CD14-positive monocyte (primary cell): ENCODE measurements around the gene PRR36. TPM values are rescaled to one million over a fixed set of nuclear protein-coding genes. Genes with fewer than 3 reads are reported as not detected.

Experiments used
- DNase-seq, 3 donors: peaks; one replicate each; pipeline ENCODE4 v3.0.0-alpha.2; 2011 to 2022
- H2AFZ ChIP-seq: 2 replicates; pipeline ENCODE4 v1.6.0; 2012; ENCODE audit warnings: mild to moderate bottlenecking, low read depth, low read length, inconsistent platforms; ENCODE audit not compliant: insufficient read depth, poor library complexity, severe bottlenecking
- H3K27ac ChIP-seq, 2 donors: 1 replicate in 1 of 2; 2 replicates in 1 of 2; pipeline ENCODE4 v1.5.1; 2012 to 2013; ENCODE audit warnings: low read length in 2 of 2, control low read depth in 1 of 2, inconsistent platforms in 1 of 2, low read depth in 1 of 2, mild to moderate bottlenecking in 1 of 2
- H3K27me3 ChIP-seq, 2 donors: one replicate each; pipeline versions ENCODE4 v1.6.0 to v1.6.1; 2011 to 2013; ENCODE audit warnings: low read length in 2 of 2; ENCODE audit not compliant: control insufficient read depth in 2 of 2, insufficient read depth in 2 of 2
- H3K36me3 ChIP-seq, 2 donors: replicated peaks in 1 of 2; 1 replicate in 1 of 2; 2 replicates in 1 of 2; pipeline versions ENCODE4 v1.5.1 to v1.6.1; 2012 to 2013; ENCODE audit warnings: low read length in 2 of 2, control low read depth in 1 of 2, inconsistent platforms in 1 of 2, mild to moderate bottlenecking in 1 of 2; ENCODE audit not compliant: insufficient read depth in 2 of 2, control insufficient read depth in 1 of 2
- H3K4me1 ChIP-seq, 2 donors: 1 replicate in 1 of 2; 2 replicates in 1 of 2; pipeline versions ENCODE4 v1.5.1 to v1.6.1; 2012 to 2013; ENCODE audit warnings: low read length in 2 of 2, control low read depth in 1 of 2, inconsistent platforms in 1 of 2, mild to moderate bottlenecking in 1 of 2, moderate library complexity in 1 of 2; ENCODE audit not compliant: insufficient read depth in 2 of 2, control insufficient read depth in 1 of 2
- H3K4me2 ChIP-seq: replicated peaks from 2 replicates; pipeline ENCODE3; 2012; ENCODE audit warnings: low read length, moderate library complexity, mild to moderate bottlenecking; ENCODE audit not compliant: poor library complexity, severe bottlenecking; ENCODE audit errors: extremely low read depth
- H3K4me3 ChIP-seq, 3 experiments: fragments of 200-600 bp in 1 of 3; sonication (generic) in 1 of 3; replicated peaks in 1 of 3; 1 replicate in 2 of 3; 2 replicates in 1 of 3; pipeline ENCODE4 v1.5.1; 2011 to 2013; ENCODE audit warnings: low read length in 3 of 3, mild to moderate bottlenecking in 3 of 3, control low read depth in 2 of 3, low read depth in 2 of 3, inconsistent platforms in 1 of 3, moderate library complexity in 1 of 3
- H3K79me2 ChIP-seq: 2 replicates; pipeline ENCODE4 v1.6.0; 2012; ENCODE audit warnings: mild to moderate bottlenecking, control low read depth, inconsistent platforms, low read length, moderate library complexity; ENCODE audit not compliant: insufficient read depth
- H3K9ac ChIP-seq: 2 replicates; pipeline ENCODE4 v1.6.0; 2017; ENCODE audit warnings: low read length, mild to moderate bottlenecking; ENCODE audit not compliant: insufficient read depth, poor library complexity, severe bottlenecking
- H3K9me3 ChIP-seq, 2 donors: replicated peaks in 1 of 2; 1 replicate in 1 of 2; 2 replicates in 1 of 2; pipeline versions ENCODE4 v1.5.1 to v1.6.1; 2012 to 2013; ENCODE audit warnings: low read length in 2 of 2, control low read depth in 1 of 2; ENCODE audit not compliant: control insufficient read depth in 1 of 2, insufficient read depth in 1 of 2
- H4K20me1 ChIP-seq: 2 replicates; pipeline ENCODE4 v1.6.0; 2012; ENCODE audit warnings: mild to moderate bottlenecking, low read length, control low read depth, moderate library complexity; ENCODE audit not compliant: insufficient read depth
- H3K27ac Mint-ChIP-seq, 7 donors: one replicate each; pipeline ENCODE4 v1.8.0; 2020; ENCODE audit warnings: mild to moderate bottlenecking in 7 of 7, mixed read lengths in 7 of 7, moderate library complexity in 6 of 7, inconsistent platforms in 2 of 7
- H3K27me3 Mint-ChIP-seq, 3 donors: one replicate each; pipeline ENCODE4 v1.8.0; 2021 to 2022; ENCODE audit warnings: low read depth in 3 of 3, mild to moderate bottlenecking in 3 of 3, mixed read lengths in 3 of 3, moderate library complexity in 3 of 3, inconsistent platforms in 1 of 3
- H3K36me3 Mint-ChIP-seq, 2 donors: one replicate each; pipeline ENCODE4 v1.8.0; 2020; ENCODE audit warnings: mixed read lengths in 2 of 2, inconsistent platforms in 1 of 2, mild to moderate bottlenecking in 1 of 2
- H3K4me1 Mint-ChIP-seq: one replicate; pipeline ENCODE4 v1.8.0; 2020; ENCODE audit warnings: mild to moderate bottlenecking, mixed read lengths
- H3K4me3 Mint-ChIP-seq, 2 donors: one replicate each; pipeline ENCODE4 v1.8.0; 2020; ENCODE audit warnings: mild to moderate bottlenecking in 2 of 2, mixed read lengths in 2 of 2, moderate library complexity in 1 of 2
- H3K9me3 Mint-ChIP-seq, 7 donors: one replicate each; pipeline ENCODE4 v1.8.0; 2020 to 2022; ENCODE audit warnings: mixed read lengths in 7 of 7, mild to moderate bottlenecking in 6 of 7, moderate library complexity in 6 of 7, inconsistent platforms in 2 of 7
- CTCF ChIP-seq: fragments of 200-600 bp; IDR thresholded peaks from one replicate; pipeline ENCODE4 v1.8.0; 2022; ENCODE audit warnings: antibody characterized with exemption, mild to moderate bottlenecking
- WGBS: methylation state at CpG from one replicate; pipeline ENCODE4 v1.1.5; 2013; ENCODE audit warnings: missing lambda C conversion rate; ENCODE audit not compliant: insufficient coverage; 5-methylcytosine and 5-hydroxymethylcytosine counted together
- intact Hi-C, 2 donors: fragments of 100-400 bp; cut with micrococcal nuclease; formaldehyde crosslinking; loops; one replicate each; pipeline versions ENCODE4 v1.15.0 to v1.15.1; 2023
- polyA plus RNA-seq, 3 donors: library from polyadenylated mRNA; depleted of rRNA in 1 of 3; unstranded in 2 of 3; stranded (reverse) in 1 of 3; fragments of 300-500 nt in 2 of 3; fragments of >200 nt in 1 of 3; fragmentation: Illumina TruSeq in 2 of 3; gene quantifications; 1 replicate in 2 of 3; 2 replicates in 1 of 3; pipeline ENCODE4 v1.2.3, GENCODE V29; 2012 to 2021

Gene PRR36
- polyA plus RNA-seq, 3 donors: not detected

GRCh38 chr19:7919610-7920518 lies 45.7 kb upstream of the PRR36 start, which contains the start of gene SNAPC2:
Gene SNAPC2 (plus strand): TSS chr19:7920338. CDS start chr19:7920367, 29 bp downstream.
- 6% methylated on average over 62 of the region's 62 CpGs for WGBS
- peaks cover 0 to 28% (median 15%) of the 10 kb centered on the region in 7 donors for H3K9me3 Mint-ChIP-seq
- H3K79me2 ChIP-seq: no peaks in the 10 kb centered on the region
- H3K27me3 Mint-ChIP-seq: peaks cover 47 to 64% (median 55%) of the 10 kb centered on the region in 3 donors
- H3K27ac Mint-ChIP-seq: peak within 1 kb of the TSS; percentile 90 to 99 (median 97)
- peak within 1 kb of the TSS; percentile 88 for H2AFZ ChIP-seq
- peaks cover 15 to 17% of the 10 kb centered on the region in 2 donors for H3K36me3 Mint-ChIP-seq
- H3K4me3 ChIP-seq: peak within 1 kb of the TSS; percentile 63 to 87 (median 69)
- DNase-seq: peak; percentile 80 to 94 (median 92)
- H3K4me3 Mint-ChIP-seq: peak within 1 kb of the TSS; percentile 91 to 99
- H3K9ac ChIP-seq: peak within 1 kb of the TSS; percentile 69
- H3K27ac ChIP-seq: peak within 1 kb of the TSS; percentile 83 to 88
- peaks cover 12 to 15% of the 10 kb centered on the region in 2 donors for H3K36me3 ChIP-seq
- peaks cover 39 to 65% of the 10 kb centered on the region in 2 donors for H3K4me1 ChIP-seq
- TF ChIP-seq CTCF: no peak
- H3K4me1 Mint-ChIP-seq: peaks cover 52% of the 10 kb centered on the region
- H3K27me3 ChIP-seq: peaks cover 26 to 41% of the 10 kb centered on the region in 2 donors
- peaks cover 0 to 18% of the 10 kb centered on the region in 2 donors for H3K9me3 ChIP-seq
- H4K20me1 ChIP-seq: peaks cover 4% of the 10 kb centered on the region
- H3K4me2 ChIP-seq: peak within 1 kb of the TSS; percentile 98
- intact Hi-C loops: loop anchor here (1.0 to 10.0 kb wide), 6 partner anchors 15 to 1895 kb away; partner anchors contain the start of genes FBXL12 (in 1 of the 2), MAP2K7 (in 1 of the 2), PRR36 (in 1 of the 2) and TIMM44 (in 1 of the 2)

- H3K4me1 Mint-ChIP-seq: peaks cover 52% of the 10 kb centered on the region
- H3K4me1 ChIP-seq: peaks cover 38 to 62% of the 10 kb centered on the region in 2 donors
These were observed 44.6 kb upstream of the PRR36 start for GRCh38 chr19:7918615-7919421.

More at GRCh38 chr19:7918615-7919421, 44.6 kb upstream of the PRR36 start:
- Histone ChIP-seq H3K4me3 (no peak overlapping the region), H3K27me3 (peaks cover 26 to 47% of the 10 kb centered on the region in 2 donors), H3K27ac (no peak overlapping the region), H4K20me1 (peaks cover 10% of the 10 kb centered on the region), H3K79me2 (no peaks in the 10 kb centered on the region), H2AFZ (no peak overlapping the region), H3K9ac (no peak overlapping the region), H3K36me3 (peaks cover 12 to 15% of the 10 kb centered on the region in 2 donors), H3K4me2 (no peak overlapping the region), H3K9me3 (peaks cover 0 to 19% of the 10 kb centered on the region in 2 donors)
- intact Hi-C loops: loop anchor here in 1 of 2 donors (2.0 kb wide), 1 partner anchor 14 kb away; no protein-coding TSS in a partner anchor
- no peak for DNase-seq
- WGBS: 22% methylated on average over 22 of the region's 42 CpGs
- peaks cover 0 to 28% (median 15%) of the 10 kb centered on the region in 7 donors for H3K9me3 Mint-ChIP-seq
- no peak for TF ChIP-seq CTCF
- H3K4me3 Mint-ChIP-seq: peak overlapping the region; percentile 80 to 88
- H3K27ac Mint-ChIP-seq: peak overlapping the region in 3 of 7 donors; percentile 45 to 75 (median 54)
- H3K36me3 Mint-ChIP-seq: peaks cover 15 to 17% of the 10 kb centered on the region in 2 donors
- peaks cover 48 to 62% (median 55%) of the 10 kb centered on the region in 3 donors for H3K27me3 Mint-ChIP-seq
